Measurements from ENCODE around the gene CNNM4.

Gene CNNM4

DNA sequence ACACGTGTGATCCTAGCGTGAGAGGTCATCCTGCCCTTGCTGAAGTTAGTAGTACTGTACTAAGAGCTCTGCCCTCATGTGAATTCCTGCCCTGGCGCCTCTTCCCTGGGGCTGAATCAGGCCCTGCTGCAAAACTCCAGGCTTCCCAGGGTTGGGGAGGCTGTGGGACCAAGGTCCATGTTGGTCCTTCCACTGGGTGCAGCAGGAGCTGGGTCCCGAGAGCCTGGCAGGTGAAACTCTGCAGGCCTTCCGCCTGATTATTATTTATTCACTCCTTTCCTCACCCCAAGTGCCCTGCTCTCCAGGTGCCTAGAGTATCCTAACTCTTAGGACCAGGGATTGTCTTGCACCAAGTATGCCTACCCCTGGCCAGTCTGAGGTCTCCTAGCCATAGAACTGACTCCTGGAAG, 50.1 kb downstream of the CNNM4 start:
- DNase-seq (ENCODE audit: low spot score) (no peak), FAIRE-seq (no peak)

DNA sequence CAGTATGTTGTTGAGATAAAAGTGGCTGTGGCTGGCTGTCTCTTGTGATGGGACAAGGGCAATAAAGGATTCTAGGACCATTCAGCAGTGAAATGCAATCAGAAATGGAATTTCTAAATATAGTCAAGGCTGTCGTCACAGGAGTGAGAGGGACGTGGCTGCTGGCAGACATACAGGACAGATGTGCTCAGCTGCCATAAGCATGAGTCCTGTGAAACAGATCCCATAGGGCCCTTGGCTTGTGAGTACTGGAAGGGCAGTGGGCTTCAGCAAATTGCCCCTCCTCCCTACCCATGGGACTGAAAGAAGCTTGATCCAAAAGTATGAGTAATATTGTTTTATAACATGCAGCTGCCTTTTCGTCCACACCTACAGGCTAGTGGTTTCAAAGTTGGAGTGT, 51.2 kb downstream of the CNNM4 start:
- FAIRE-seq (no peak), DNase-seq (ENCODE audit: low spot score) (no peak)

DNA sequence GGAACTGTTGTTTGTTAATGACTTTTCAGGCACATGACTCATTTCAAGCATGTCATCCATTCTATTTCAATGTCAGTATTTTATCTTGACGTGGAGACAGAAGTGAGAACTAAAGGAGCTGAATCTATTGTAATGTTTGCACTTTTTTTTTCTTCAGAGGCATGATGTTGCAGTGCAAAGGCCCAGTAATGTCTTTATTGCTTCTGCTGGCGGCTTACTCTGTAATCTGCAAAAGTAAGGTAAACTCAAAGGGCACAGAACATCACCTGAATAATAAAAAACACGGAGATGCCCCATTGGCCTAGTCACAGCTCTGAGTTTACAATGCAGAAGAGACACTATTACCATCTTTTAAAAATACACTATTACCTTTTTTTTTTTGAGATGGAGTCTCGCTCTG, 53.0 kb downstream of the CNNM4 start:
- no peak for DNase-seq (ENCODE audit: low spot score)
- FAIRE-seq: no peak

DNA sequence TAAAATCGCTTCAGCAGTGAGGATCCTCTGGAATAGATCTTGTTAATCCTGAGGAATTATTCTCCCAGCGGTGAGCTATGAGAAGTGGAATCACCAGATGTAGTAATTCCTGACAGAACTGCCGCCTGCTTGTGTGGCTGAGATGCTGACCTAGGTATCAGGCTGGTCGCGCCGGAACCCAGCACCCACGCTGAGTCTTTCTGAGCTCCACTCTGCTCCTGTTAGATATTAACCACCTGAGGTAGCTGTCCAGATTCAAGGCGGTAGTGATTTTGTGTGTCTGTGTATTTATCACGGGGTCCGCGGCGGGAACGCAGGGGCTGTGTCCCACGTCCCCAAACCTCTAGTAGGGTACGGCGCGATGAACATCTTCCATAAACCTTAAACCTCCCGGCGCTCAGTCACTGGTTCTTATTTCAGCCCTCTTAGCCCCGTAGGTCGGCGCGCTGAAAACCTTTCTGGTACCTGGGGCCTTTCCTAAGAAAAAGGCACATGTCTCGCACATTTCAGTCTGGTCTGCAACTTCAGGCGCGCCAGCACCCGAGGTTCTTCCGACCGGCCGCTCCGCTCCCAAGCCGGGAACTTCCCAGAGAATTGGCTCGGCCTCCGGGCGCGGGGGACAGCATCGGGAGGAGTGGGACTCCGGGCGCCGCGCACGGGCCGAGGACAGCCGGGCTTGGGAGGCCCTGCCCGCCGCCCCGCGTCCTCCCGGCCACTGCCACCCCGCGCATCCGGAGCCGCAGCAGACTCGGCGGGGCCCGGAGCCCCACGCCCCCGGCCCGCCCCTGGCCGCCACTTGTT, 54.8 kb downstream of the CNNM4 start:
- DNase-seq (ENCODE audit: low spot score): peak; percentile 55

DNA sequence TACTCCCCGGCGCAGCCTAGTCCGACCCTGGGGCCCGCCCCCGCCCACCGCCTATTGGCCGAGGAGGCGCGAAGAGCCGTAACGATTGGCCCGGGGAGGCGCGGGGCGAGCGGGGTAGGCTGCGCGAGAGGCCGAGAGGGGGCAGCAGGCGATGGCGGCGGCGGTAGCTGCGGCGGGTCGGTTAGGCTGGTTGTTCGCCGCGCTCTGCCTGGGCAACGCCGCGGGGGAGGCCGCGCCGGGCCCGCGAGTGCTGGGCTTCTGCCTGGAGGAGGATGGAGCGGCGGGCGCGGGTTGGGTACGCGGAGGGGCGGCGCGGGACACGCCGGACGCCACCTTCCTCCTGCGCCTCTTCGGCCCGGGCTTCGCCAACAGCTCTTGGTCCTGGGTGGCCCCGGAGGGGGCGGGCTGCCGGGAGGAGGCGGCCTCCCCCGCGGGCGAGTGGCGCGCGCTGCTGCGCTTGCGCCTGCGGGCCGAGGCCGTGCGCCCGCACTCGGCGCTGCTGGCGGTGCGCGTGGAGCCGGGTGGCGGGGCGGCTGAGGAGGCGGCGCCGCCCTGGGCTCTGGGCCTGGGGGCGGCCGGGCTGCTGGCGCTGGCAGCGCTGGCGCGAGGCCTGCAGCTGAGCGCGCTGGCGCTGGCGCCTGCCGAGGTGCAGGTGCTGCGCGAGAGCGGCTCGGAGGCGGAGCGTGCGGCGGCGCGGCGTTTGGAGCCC, 55.6 kb downstream of the CNNM4 start, which contains the start of gene CNNM3:
TSS of gene CNNM3 (plus strand) at position 142 of the 709 bp plus-strand sequence. CDS start at position 152, 10 bp downstream.
- FAIRE-seq: peak; percentile 62

More for the DNA sequence above, 54.8 kb downstream of the CNNM4 start:
- no peak for FAIRE-seq

DNA sequence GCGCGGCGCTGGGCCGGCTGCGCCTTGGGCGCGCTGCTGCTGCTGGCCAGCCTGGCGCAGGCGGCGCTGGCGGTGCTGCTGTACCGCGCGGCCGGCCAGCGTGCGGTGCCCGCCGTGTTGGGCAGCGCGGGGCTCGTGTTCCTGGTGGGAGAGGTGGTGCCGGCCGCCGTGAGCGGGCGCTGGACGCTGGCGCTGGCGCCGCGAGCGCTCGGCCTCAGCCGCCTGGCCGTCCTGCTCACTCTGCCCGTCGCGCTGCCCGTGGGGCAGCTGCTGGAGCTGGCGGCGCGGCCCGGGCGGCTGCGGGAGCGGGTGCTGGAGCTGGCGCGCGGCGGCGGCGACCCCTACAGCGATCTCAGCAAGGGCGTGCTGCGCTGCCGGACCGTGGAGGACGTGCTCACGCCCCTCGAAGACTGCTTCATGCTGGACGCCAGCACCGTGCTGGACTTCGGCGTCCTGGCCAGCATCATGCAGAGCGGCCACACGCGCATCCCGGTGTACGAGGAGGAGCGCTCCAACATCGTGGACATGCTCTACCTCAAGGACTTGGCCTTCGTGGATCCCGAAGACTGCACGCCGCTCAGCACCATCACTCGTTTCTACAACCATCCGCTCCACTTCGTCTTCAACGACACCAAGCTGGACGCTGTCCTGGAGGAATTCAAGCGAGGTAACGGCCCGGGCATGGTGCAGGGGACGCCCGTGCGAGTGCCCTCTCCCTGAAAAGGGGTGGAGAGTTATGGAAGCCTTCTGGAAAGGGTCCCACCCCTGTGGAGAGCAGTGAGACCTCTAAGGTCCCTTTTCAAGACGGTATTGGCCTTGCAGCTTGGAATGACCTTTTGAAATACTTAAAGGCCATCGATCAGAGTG, 56.4 kb downstream of the CNNM4 start:
- DNase-seq (ENCODE audit: low spot score) (peak; percentile 29), FAIRE-seq (peak; percentile 23)

More for the DNA sequence above, 55.6 kb downstream of the CNNM4 start, which contains the start of gene CNNM3:
- peak; percentile 100 for DNase-seq (ENCODE audit: low spot score)

DNA sequence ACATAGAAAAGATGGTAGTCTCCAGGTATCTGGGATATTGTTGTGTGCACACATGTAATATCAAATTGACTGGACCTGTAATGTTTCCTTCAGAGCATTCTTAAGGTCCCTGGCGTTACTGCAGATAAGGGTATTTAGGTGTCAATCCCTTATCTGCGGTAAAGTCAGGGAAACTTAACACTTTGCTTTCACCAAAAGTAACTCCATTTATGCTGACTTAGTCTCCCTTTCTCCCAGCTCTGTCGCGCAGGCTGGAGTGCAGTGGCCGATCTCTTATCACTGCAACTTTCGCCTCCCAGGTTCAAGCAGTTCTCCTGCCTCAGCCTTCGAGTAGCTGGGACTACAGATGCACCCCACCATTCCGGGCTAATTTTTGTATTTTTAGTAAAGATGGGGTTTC, 57.2 kb downstream of the CNNM4 start:
- no peak for DNase-seq (ENCODE audit: low spot score)
- no peak for FAIRE-seq

DNA sequence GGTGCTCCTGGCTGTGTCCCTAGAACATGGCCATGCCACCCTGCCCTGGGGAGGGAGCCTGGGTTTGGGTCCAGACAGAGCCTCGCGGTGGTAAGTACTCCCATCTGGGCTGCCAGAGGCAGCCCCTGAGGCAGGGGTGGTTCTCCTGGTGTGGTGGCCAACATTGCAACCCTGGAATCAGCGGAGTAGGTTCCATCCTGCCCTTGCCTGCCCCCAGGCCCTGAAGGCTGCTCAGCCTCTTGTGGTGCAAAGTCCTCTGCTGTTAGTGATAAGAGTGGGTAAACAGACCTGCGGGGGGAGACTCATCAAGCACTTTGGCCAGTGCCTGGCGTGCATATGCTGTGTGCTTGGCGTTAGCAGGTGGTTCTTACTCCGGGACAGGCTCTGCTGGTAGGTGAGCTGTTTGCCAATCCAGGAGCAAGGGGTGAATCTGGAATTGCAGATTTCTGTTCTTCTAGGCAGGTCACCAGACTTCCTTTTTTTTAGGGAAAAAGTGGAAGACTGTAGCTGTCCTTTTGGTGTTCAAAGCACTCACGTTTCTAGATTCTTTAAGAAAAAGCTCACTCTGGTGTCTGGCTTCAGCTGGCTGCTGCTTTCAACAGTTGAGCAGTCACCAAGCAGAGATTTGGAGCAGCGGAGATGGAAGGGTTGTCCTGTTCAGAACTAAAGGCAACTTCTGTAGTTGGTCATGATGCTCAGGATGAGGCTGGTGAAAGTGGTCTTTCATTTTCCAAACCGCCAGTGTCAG, 58.6 kb downstream of the CNNM4 start:
- no peak for FAIRE-seq
- DNase-seq (ENCODE audit: low spot score): no peak

DNA sequence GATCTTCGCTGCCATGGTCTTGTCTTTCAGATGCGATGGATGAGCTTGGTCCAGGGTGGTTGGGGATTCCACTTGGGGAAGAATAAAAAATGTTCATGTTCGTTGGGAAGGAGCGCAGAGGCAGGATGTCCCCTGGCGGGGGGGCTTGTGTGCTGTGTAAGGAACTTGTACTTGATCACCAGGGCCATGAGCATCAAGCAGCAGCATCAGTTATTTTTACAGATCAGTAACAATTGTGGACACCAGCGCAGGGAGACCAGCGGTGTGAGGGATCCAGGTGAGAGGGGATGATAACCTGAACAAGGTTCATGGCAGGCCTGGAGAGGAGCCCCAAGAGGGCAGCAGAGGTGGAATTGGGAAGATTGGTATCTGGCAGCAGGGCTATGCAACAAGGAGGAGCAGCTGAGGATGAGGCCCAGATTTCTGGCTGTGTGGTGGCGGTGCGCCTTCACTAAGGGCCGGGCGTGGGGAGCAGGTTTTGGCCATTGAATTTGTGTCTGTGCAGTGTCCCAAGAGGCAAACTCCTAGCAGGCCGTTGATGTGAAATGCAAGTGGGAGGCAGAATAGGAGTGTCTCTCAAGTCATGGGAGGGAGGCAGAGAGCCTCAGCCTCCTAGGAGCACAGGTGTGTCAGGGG, 59.3 kb downstream of the CNNM4 start:
- no peak for DNase-seq (ENCODE audit: low spot score)
- no peak for FAIRE-seq

DNA sequence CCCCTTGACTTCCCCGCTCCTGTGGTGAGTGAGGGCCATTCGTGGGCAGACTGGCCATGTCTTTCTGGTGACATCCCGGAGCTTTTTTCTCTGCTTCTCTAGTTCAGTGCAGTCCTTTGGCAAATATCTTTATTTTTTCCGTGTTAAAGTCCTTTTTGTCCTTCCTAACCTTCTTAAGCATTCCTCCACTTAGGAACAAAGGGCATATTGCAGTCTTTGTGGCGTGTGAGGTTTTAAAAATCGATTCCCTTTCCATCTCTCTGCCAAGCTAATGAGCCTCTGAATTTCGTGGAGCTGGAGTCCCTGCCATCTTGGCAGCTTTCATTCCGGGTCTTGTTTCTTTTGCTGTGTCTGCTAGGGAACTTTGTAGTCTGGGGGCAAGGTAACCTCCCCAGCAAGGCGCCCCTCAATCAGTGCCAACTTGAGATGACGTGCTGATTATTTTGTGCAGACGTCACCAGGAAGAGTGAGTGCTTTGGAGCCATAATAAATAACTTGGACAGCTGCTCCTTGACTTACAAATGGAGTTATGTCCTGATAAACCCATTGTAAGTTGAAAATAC, 60.5 kb downstream of the CNNM4 start:
- no peak for FAIRE-seq
- DNase-seq (ENCODE audit: low spot score): no peak

DNA sequence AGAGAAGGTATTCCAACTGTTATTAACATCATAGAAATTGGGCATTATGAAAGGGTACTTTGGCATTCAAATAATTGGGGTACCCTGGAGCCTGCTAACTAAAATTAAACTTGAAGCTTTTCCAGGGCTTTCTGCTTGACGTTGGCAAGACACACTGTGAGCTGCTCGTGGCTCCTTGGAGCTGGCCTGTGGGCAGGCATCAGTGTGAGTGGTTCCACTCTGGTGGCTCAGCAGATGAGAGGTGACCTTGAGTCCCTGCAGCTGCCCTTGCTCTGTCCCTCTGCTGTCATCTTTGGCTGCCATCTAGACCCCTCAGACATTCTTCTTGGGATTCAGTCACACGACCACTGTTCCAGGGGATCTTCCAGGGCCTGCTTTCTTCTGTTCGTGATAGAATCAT, 62.1 kb downstream of the CNNM4 start:
- DNase-seq (ENCODE audit: low spot score) (no peak), FAIRE-seq (no peak)

DNA sequence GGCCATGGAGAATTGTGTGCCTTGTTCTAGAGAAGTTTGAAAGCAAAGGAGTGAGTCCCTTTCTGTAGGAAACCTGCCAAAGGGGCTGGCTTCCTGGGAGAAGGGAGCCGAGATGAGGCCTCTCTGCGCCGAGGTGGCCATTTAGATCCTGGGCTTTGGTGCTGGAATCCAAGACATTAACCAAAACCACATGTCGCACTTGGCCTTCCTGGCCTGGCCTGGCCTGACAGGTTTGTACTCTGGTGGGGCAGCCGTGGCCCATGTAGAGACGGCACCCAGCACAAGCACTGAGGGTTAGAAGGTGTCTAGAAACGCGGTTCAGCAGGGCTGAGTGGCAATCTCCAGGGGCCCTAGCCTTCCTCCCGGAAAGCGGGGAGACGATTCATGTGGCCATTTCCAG, 62.5 kb downstream of the CNNM4 start:
- no peak for FAIRE-seq

DNA sequence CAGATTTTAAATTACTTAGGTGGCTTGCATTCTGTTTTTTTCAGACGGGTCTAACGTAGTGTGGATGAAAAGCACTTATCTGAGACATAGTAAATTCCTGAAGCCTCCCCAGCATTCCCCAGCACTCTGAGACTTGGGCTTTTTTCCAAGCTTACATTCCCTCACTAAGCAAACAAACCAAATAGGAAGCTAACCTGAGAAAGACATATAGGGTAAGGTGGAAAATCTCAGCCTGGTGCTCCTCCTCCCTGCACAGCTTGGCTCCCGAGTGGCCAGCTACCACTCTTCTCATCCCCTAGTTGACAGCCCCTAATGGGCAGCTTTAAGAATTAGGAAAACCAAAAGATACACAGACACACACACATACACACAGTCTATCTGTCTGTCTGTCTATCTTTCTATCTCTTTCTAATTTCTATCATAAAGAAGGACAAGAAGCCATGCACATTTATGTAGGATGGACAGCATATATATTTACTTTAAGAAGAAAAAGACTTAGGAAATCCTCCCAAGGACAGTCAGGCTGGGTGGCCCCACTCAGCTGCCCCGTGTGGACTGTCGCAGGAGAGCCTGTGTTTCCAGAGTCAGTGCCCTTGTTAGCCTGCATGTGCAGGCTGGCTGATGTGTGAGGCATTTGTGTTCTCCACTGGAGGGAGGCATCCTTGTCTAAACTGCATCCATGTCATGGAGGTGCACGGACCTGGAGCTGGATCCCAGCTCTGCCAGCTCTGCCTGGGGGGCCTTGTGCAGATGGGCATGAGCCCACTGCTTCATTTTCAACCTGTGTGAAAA, 63.6 kb downstream of the CNNM4 start:
- DNase-seq (ENCODE audit: low spot score) (no peak), FAIRE-seq (no peak)

More for the DNA sequence above, 62.5 kb downstream of the CNNM4 start:
- DNase-seq (ENCODE audit: low spot score): no peak

DNA sequence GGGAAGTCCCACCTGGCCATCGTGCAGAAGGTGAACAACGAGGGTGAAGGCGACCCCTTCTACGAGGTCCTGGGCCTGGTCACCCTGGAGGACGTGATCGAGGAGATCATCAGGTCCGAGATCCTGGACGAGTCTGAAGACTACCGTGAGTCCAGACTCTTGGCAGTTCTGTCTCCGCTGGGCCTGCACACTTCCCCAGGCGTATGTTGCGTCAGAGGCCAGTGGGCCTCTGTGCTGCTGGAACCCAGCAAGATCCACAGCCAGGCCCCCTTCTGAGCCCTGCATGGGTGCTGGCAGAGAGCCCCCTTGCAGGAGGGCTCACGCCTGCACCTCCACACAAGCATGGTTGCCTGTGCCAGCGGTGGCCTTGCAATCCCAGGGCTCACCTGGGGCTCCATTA, 64.4 kb downstream of the CNNM4 start:
- FAIRE-seq (no peak), DNase-seq (ENCODE audit: low spot score) (no peak)

DNA sequence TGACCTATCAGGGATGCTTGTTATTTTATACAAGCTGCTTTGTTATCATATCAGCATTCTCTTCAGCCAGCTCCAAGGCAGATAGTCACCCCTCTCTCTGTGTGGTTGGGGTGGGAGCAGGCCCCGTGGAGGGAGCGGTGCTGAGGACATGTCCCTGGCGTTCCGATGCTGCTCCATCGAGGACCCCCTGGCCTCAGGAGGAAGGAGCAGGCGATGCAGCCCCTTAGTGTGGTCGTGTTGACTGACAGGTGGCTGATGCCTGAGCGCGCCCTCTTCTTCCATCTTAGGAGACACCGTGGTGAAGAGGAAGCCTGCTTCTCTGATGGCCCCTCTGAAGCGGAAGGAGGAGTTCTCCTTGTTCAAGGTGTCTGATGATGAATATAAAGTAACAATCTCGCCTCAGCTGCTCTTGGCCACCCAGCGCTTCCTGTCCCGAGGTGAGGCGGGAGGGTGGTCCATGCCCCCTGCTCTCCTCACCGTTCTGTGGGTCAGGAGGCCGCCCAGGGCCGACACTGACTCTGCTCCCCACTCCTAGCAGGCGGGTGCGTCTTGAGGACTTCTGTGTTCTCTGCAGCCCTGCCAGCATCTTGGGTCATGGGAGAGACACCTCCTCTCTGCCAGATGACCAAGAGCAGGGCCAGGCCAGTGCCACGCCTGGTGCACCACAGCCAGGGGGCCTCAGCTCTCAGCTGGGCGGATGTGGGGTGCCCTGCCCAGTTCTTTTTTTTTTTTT, 66.0 kb downstream of the CNNM4 start:
- no peak for DNase-seq (ENCODE audit: low spot score)
- FAIRE-seq: no peak

DNA sequence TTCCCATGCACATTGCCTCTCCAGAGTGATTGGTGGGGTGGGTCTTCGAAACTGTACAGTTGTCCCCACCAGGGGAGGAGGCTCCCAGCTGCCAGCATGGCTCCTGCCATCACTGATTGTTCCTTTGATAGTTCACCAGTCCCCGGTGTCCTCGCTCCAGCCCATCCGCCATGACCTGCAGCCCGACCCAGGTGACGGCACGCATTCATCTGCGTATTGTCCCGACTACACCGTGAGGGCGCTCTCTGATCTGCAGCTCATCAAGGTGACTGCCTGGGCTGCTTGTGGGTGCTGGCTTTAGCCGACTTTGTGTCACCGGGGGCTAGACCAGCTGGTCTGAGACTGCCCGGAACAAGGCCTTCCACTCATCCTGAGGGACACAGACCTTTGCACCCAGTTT, 67.7 kb downstream of the CNNM4 start:
- DNase-seq (ENCODE audit: low spot score): no peak
- FAIRE-seq: no peak

DNA sequence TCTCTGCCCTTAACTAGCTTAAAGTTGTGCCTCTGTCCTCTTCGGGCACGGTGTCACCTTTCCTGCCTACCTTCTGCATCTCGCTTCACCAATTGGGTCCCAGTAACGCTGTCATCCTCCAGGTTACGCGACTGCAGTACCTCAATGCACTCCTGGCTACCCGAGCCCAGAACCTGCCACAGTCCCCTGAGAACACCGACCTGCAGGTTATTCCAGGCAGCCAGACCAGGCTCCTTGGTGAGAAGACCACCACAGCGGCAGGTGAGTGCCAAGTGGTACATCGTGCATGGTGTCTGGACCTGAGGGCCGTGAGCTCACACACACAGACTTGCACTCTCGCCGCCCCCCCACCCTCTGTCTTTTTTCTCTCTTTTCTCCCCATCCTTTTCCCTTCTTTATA, 68.2 kb downstream of the CNNM4 start:
- FAIRE-seq: no peak
- DNase-seq (ENCODE audit: low spot score): no peak

DNA sequence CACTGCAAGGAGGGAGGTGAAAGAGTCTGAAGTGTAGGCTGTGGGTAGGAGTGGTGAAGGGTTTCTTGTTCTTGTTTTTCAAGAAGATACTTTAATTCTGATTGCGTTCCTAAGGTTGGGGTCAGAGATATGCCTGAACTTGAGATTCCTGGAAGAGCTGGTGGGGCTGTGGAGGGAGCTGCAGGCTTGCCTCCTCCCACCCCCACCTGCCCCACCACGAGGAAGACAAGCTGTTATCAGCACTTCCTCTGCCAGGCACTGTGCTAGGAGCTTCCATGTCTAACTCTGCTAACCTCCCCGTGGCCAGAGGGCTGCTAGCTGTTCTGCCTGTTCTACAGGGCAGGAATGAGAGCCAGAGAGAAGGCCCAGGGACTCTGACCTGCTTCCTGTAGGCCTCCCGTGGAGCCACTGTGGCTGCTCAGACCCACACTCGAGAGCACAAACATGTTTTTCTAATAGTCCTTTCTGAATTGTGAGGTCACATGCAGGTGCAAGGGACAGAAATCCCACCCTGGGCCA, 69.4 kb downstream of the CNNM4 start:
- DNase-seq (ENCODE audit: low spot score) (no peak), FAIRE-seq (no peak)

All from urothelium cell line (cell line).